Esophagus muscularis mucosa (tissue), 4 donors: ENCODE measurements around the gene ZXDC. TPM values are rescaled to one million over a fixed set of nuclear protein-coding genes. Genes with fewer than 3 reads are reported as not detected.

Experiments used
- DNase-seq: peaks from one replicate; pipeline ENCODE4 v3.0.0-alpha.2; 2017; ENCODE audit errors: extremely low spot score
- H3K27ac ChIP-seq, 4 donors: fragments of 200-600 bp; sonication (generic); replicated peaks in 1 of 4; 1 replicate in 3 of 4; 2 replicates in 1 of 4; pipeline ENCODE4 v1.5.1; 2016 to 2019; ENCODE audit warnings: mild to moderate bottlenecking in 1 of 4
- H3K27me3 ChIP-seq, 4 donors: fragments of 200-600 bp; sonication (generic); one replicate each; pipeline versions ENCODE4 v1.5.1 to v1.6.0; 2016 to 2019
- H3K36me3 ChIP-seq, 4 donors: fragments of 200-600 bp; sonication (generic); one replicate each; pipeline ENCODE4 v1.5.1; 2016 to 2019
- H3K4me1 ChIP-seq, 4 donors: fragments of 200-600 bp; sonication (generic); one replicate each; pipeline ENCODE4 v1.5.1; 2016 to 2019
- H3K4me3 ChIP-seq, 4 donors: fragments of 200-600 bp; sonication (generic); 1 replicate in 2 of 4; 2 replicates in 2 of 4; pipeline ENCODE4 v1.5.1; 2016 to 2019; ENCODE audit warnings: mild to moderate bottlenecking in 4 of 4, moderate library complexity in 1 of 4
- H3K9me3 ChIP-seq, 4 donors: fragments of 200-600 bp; sonication (generic); 1 replicate in 3 of 4; 2 replicates in 1 of 4; pipeline ENCODE4 v1.5.1; 2016 to 2019
- EP300 ChIP-seq: sonication (generic); formaldehyde crosslinking; IDR thresholded peaks from one replicate; pipeline ENCODE4 v1.6.1; 2017; ENCODE audit warnings: antibody characterized with exemption
- POLR2A ChIP-seq: fragments of 450-650 bp; IDR thresholded peaks from one replicate; pipeline ENCODE4 v1.6.1; 2017; ENCODE audit warnings: antibody characterized with exemption, moderate library complexity, mild to moderate bottlenecking, low read depth
- POLR2AphosphoS5 ChIP-seq, 2 donors: sonication (generic); formaldehyde crosslinking; IDR thresholded peaks; one replicate each; pipeline ENCODE4 v1.6.1; 2017; ENCODE audit warnings: antibody characterized with exemption in 2 of 2
- WGBS: methylation state at CpG from one replicate; pipeline ENCODE4 v1.1.5; 2018; 5-methylcytosine and 5-hydroxymethylcytosine counted together
- intact Hi-C: fragments of 100-400 bp; cut with DNase I; formaldehyde crosslinking; loops from one replicate; pipeline ENCODE4 v1.15.1; 2023
- total RNA-seq, 4 donors: library from RNA; depleted of rRNA; stranded (reverse); fragments of >200 nt; gene quantifications; one replicate each; pipeline versions ENCODE4 v1.1.0 to v1.2.1, GENCODE V29; 2016
- TF ChIP-seq, protein P1 (sequence below), 3 experiments: fragments of 200-600 bp in 2 of 3; fragments of 450-650 bp in 1 of 3; sonication (generic) in 2 of 3; IDR thresholded peaks; one replicate each; pipeline ENCODE4 v1.5.1; 2017 to 2019; ENCODE audit warnings: antibody characterized with exemption in 3 of 3, mild to moderate bottlenecking in 2 of 3, moderate library complexity in 1 of 3

Gene ZXDC
- total RNA-seq, 4 donors from 2014 or later, result 25.8 to 41.2 (median 38.6) TPM

DNA sequence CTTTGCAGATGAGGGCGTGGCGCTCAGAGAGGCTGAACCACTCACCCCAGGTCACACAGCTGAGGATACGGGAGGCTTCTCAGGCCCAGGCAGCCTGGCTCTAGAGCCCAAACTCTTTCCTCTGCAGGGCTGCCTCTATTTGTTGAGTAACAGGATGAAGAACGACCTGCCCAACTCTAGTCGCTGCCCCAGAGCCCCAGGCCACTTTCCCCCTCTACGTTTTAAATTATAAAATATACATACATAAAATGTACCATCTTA is 19.2 kb upstream of the ZXDC start:
- peaks cover 0 to 5% (median 0%) of the 10 kb centered on the region in 4 donors for H3K27me3 ChIP-seq
- DNase-seq, result no peak
- no peaks in the 10 kb centered on the region for H3K36me3 ChIP-seq
- H3K4me1 ChIP-seq, result peaks cover 0 to 5% (median 0%) of the 10 kb centered on the region in 4 donors
- 94% methylated on average over 6 of the region's 6 CpGs for WGBS
- H3K27ac ChIP-seq, result no peak overlapping the region
- no peak overlapping the region for H3K4me3 ChIP-seq
- H3K9me3 ChIP-seq, result no peaks in the 10 kb centered on the region
- TF ChIP-seq POLR2AphosphoS5 (IDR thresholded peaks at IDR 0.05) (no peak), EP300 (no peak), POLR2A (no peak)
- TF ChIP-seq, protein P1, sequence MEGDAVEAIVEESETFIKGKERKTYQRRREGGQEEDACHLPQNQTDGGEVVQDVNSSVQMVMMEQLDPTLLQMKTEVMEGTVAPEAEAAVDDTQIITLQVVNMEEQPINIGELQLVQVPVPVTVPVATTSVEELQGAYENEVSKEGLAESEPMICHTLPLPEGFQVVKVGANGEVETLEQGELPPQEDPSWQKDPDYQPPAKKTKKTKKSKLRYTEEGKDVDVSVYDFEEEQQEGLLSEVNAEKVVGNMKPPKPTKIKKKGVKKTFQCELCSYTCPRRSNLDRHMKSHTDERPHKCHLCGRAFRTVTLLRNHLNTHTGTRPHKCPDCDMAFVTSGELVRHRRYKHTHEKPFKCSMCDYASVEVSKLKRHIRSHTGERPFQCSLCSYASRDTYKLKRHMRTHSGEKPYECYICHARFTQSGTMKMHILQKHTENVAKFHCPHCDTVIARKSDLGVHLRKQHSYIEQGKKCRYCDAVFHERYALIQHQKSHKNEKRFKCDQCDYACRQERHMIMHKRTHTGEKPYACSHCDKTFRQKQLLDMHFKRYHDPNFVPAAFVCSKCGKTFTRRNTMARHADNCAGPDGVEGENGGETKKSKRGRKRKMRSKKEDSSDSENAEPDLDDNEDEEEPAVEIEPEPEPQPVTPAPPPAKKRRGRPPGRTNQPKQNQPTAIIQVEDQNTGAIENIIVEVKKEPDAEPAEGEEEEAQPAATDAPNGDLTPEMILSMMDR (IDR thresholded peaks at IDR 0.05), result no peak
- intact Hi-C loops, result no loop called here

DNA sequence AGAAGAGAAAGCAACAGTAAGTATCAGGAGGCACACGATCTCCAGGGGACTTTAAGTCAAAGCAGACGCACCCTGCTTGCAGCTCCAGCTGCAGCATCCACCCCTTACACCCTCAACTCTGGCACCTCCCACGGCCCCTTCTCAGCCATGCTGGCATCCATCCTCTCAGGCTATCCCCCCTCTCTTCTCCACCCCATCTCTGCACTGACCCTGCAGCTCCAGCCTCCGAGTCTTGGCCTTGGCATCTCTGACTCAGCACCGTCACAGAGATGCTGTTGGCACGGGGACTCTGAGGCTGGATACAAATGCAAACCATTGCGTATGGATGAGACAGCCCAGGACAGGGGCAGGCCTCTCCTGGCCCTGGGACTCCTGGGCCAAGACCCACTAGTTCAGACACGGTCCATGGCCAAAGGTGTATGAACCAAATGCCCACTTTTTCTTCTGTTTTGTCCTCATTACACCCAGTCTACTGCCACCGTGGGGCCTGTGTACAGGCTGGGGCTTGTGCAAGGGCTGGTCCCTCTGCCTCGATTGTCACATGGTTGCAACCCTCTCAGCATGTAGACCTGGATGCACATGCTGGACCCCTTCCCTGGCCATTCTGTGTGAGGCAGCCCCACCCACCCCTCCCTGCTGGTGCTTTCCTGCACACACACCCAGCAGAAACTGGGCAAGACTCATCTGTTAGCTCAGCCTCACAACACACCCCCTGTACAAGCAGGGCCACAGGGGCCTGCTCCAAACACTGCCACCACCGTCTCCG is 18.7 kb upstream of the ZXDC start:
- DNase-seq, result no peak
- Histone ChIP-seq H3K36me3 (no peaks in the 10 kb centered on the region), H3K27ac (no peak overlapping the region), H3K27me3 (peaks cover 0 to 7% (median 0%) of the 10 kb centered on the region in 4 donors), H3K4me1 (peaks cover 0 to 5% (median 0%) of the 10 kb centered on the region in 4 donors), H3K4me3 (no peak overlapping the region), H3K9me3 (no peaks in the 10 kb centered on the region)
- intact Hi-C loops, result no loop called here
- TF ChIP-seq EP300 (no peak), POLR2AphosphoS5 (IDR thresholded peaks at IDR 0.05) (no peak), POLR2A (no peak)
- TF ChIP-seq, protein P1 (IDR thresholded peaks at IDR 0.05), result no peak
- WGBS, result 71% methylated on average over 10 of the region's 12 CpGs

DNA sequence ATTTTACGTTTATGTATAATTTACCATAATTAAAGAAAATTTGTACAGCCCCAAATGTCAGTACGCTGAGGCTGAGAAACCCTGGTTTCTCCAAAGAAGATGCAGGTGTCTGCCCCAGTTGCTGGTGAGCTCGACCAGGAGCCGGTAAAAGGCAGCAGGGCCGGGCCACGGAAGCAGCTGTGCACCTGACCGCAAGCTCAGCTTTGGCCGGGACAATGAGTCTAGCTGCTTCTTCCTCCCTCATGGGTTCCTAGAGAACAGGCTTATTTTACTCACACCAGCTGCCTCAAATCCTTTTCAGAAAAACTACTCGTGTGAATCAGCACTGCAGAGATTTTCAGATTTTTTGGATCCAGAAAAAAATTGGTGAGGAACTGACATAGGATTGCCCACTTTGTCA is 18.0 kb upstream of the ZXDC start:
- TF ChIP-seq EP300, result no peak
- TF ChIP-seq, protein P1 (IDR thresholded peaks at IDR 0.05), result no peak
- no peak for TF ChIP-seq POLR2AphosphoS5 (IDR thresholded peaks at IDR 0.05)
- no peak for TF ChIP-seq POLR2A
- H3K36me3 ChIP-seq, result no peaks in the 10 kb centered on the region
- peaks cover 0 to 5% (median 0%) of the 10 kb centered on the region in 4 donors for H3K4me1 ChIP-seq
- DNase-seq, result no peak
- H3K9me3 ChIP-seq, result no peaks in the 10 kb centered on the region
- H3K27me3 ChIP-seq, result peaks cover 0 to 9% (median 0%) of the 10 kb centered on the region in 4 donors
- no peak overlapping the region for H3K4me3 ChIP-seq
- H3K27ac ChIP-seq, result no peak overlapping the region
- 69% methylated on average over 9 of the region's 9 CpGs for WGBS
- intact Hi-C loops, result no loop called here

DNA sequence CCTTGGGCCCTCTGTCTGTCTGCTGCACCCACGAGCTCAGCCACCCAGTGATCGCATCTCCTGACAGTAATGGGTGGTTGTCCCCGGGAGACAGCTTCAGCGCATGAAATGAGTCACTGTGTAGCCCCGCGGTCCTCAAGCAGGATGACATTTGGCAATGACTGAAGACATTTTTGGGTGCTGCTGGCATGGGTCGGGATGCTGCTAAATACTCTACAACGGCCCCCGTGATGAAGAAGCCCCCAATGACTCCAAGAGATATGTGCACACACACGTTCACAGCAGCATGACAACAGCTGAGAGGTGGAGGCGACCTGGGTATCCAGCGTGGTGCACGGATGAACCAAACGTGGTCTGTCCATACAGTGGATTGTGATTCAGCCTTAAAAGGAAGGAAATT is 17.4 kb upstream of the ZXDC start:
- Histone ChIP-seq H3K36me3 (no peaks in the 10 kb centered on the region), H3K9me3 (no peaks in the 10 kb centered on the region), H3K27me3 (peaks cover 0 to 9% (median 0%) of the 10 kb centered on the region in 4 donors), H3K27ac (no peak overlapping the region), H3K4me1 (peaks cover 0 to 5% (median 0%) of the 10 kb centered on the region in 4 donors), H3K4me3 (no peak overlapping the region)
- 85% methylated on average over 10 of the region's 14 CpGs for WGBS
- intact Hi-C loops, result no loop called here
- TF ChIP-seq EP300 (no peak), POLR2A (no peak), POLR2AphosphoS5 (IDR thresholded peaks at IDR 0.05) (no peak)
- TF ChIP-seq, protein P1 (IDR thresholded peaks at IDR 0.05), result no peak
- no peak for DNase-seq
